Measurements from ENCODE around the gene DNMBP. TPM values are rescaled to one million over a fixed set of nuclear protein-coding genes. Genes with fewer than 3 reads are reported as not detected.

Gene DNMBP
- total and polyA plus RNA-seq, 2 experiments from 2014 or later = 13.4 to 31.2 TPM

DNA sequence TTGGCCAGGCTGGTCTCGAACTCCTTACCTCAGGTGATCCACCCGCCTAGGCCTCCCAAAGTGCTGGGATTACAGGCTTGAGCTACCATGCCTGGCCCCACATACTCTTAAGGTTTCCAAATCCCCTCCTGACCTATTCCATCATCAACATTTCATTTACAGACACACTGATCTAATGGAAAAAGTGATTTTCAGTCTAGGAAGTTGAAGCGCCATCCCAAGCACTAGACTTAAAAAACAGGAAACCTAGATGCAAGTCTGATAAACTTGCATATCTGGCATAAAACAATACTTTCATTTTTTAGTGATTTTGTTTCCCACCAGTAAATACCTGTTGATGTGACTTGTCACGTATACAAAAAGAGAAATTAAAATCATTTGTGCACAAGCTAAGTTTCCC lies 44.0 kb downstream of the DNMBP start:
- no peaks in the 10 kb centered on the region for H3K9me2 ChIP-seq (ENCODE audit: insufficient read depth)
- Mint-ChIP-seq H3K9me3 (no peaks in the 10 kb centered on the region; the same call in 2 of the 3 replicates), H3K4me3 (no peak overlapping the region), H3K36me3 (ENCODE audit: low read depth) (peaks cover 6% of the 10 kb centered on the region), H3K4me1 (no peaks in the 10 kb centered on the region), H3K27ac (no peak overlapping the region), H3K27me3 (ENCODE audit: insufficient read depth, low read depth, poor library complexity) (no peaks in the 10 kb centered on the region)
- no peak for DNase-seq (ENCODE audit: low spot score)
- no peak overlapping the region for H3K27ac ChIP-seq (ENCODE audit: low read depth)
- H3K79me2 ChIP-seq (replicated peaks; ENCODE audit: insufficient read depth) = no peaks in the 10 kb centered on the region
- H4K20me1 ChIP-seq (replicated peaks; ENCODE audit: insufficient read depth) = no peaks in the 10 kb centered on the region
- no peak overlapping the region for H3K4me2 ChIP-seq
- no peak overlapping the region for H3K4me3 ChIP-seq
- H3K27me3 ChIP-seq (ENCODE audit: insufficient read depth) = no peaks in the 10 kb centered on the region
- H3F3A ChIP-seq (replicated peaks; ENCODE audit: low read depth) = no peaks in the 10 kb centered on the region
- ATAC-seq = no peak
- no peak overlapping the region for H2AFZ ChIP-seq
- no peaks in the 10 kb centered on the region for H3K4me1 ChIP-seq (ENCODE audit: insufficient read depth)
- TF ChIP-seq JUNB (IDR thresholded peaks at IDR 0.05; ENCODE audit: unreplicated experiment) = no peak
- no peak for TF ChIP-seq POLR2AphosphoS5 (IDR thresholded peaks at IDR 0.05; ENCODE audit: low read depth)
- TF ChIP-seq, protein P1, sequence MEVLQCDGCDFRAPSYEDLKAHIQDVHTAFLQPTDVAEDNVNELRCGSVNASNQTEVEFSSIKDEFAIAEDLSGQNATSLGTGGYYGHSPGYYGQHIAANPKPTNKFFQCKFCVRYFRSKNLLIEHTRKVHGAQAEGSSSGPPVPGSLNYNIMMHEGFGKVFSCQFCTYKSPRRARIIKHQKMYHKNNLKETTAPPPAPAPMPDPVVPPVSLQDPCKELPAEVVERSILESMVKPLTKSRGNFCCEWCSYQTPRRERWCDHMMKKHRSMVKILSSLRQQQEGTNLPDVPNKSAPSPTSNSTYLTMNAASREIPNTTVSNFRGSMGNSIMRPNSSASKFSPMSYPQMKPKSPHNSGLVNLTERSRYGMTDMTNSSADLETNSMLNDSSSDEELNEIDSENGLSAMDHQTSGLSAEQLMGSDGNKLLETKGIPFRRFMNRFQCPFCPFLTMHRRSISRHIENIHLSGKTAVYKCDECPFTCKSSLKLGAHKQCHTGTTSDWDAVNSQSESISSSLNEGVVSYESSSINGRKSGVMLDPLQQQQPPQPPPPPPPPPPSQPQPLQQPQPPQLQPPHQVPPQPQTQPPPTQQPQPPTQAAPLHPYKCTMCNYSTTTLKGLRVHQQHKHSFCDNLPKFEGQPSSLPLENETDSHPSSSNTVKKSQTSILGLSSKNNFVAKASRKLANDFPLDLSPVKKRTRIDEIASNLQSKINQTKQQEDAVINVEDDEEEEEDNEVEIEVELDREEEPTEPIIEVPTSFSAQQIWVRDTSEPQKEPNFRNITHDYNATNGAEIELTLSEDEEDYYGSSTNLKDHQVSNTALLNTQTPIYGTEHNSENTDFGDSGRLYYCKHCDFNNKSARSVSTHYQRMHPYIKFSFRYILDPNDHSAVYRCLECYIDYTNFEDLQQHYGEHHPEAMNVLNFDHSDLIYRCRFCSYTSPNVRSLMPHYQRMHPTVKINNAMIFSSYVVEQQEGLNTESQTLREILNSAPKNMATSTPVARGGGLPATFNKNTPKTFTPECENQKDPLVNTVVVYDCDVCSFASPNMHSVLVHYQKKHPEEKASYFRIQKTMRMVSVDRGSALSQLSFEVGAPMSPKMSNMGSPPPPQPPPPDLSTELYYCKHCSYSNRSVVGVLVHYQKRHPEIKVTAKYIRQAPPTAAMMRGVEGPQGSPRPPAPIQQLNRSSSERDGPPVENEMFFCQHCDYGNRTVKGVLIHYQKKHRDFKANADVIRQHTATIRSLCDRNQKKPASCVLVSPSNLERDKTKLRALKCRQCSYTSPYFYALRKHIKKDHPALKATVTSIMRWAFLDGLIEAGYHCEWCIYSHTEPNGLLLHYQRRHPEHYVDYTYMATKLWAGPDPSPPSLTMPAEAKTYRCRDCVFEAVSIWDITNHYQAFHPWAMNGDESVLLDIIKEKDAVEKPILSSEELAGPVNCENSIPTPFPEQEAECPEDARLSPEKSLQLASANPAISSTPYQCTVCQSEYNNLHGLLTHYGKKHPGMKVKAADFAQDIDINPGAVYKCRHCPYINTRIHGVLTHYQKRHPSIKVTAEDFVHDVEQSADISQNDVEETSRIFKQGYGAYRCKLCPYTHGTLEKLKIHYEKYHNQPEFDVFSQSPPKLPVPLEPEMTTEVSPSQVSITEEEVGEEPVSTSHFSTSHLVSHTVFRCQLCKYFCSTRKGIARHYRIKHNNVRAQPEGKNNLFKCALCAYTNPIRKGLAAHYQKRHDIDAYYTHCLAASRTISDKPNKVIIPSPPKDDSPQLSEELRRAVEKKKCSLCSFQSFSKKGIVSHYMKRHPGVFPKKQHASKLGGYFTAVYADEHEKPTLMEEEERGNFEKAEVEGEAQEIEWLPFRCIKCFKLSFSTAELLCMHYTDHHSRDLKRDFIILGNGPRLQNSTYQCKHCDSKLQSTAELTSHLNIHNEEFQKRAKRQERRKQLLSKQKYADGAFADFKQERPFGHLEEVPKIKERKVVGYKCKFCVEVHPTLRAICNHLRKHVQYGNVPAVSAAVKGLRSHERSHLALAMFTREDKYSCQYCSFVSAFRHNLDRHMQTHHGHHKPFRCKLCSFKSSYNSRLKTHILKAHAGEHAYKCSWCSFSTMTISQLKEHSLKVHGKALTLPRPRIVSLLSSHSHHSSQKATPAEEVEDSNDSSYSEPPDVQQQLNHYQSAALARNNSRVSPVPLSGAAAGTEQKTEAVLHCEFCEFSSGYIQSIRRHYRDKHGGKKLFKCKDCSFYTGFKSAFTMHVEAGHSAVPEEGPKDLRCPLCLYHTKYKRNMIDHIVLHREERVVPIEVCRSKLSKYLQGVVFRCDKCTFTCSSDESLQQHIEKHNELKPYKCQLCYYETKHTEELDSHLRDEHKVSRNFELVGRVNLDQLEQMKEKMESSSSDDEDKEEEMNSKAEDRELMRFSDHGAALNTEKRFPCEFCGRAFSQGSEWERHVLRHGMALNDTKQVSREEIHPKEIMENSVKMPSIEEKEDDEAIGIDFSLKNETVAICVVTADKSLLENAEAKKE (CRISPR knock-in tag; IDR thresholded peaks at IDR 0.05) = no peak
- TF ChIP-seq ZNF114 (CRISPR knock-in tag; IDR thresholded peaks at IDR 0.05) = no peak
- TF ChIP-seq, protein P2, sequence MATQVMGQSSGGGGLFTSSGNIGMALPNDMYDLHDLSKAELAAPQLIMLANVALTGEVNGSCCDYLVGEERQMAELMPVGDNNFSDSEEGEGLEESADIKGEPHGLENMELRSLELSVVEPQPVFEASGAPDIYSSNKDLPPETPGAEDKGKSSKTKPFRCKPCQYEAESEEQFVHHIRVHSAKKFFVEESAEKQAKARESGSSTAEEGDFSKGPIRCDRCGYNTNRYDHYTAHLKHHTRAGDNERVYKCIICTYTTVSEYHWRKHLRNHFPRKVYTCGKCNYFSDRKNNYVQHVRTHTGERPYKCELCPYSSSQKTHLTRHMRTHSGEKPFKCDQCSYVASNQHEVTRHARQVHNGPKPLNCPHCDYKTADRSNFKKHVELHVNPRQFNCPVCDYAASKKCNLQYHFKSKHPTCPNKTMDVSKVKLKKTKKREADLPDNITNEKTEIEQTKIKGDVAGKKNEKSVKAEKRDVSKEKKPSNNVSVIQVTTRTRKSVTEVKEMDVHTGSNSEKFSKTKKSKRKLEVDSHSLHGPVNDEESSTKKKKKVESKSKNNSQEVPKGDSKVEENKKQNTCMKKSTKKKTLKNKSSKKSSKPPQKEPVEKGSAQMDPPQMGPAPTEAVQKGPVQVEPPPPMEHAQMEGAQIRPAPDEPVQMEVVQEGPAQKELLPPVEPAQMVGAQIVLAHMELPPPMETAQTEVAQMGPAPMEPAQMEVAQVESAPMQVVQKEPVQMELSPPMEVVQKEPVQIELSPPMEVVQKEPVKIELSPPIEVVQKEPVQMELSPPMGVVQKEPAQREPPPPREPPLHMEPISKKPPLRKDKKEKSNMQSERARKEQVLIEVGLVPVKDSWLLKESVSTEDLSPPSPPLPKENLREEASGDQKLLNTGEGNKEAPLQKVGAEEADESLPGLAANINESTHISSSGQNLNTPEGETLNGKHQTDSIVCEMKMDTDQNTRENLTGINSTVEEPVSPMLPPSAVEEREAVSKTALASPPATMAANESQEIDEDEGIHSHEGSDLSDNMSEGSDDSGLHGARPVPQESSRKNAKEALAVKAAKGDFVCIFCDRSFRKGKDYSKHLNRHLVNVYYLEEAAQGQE (IDR thresholded peaks at IDR 0.05; ENCODE audit: unreplicated experiment) = no peak
- TF ChIP-seq EZH2phosphoT487 (IDR thresholded peaks at IDR 0.05; ENCODE audit: unreplicated experiment) = no peak
- TF ChIP-seq ZNF331 (CRISPR knock-in tag; IDR thresholded peaks at IDR 0.05; ENCODE audit: low read depth) = no peak
- TF ChIP-seq NANOG (IDR thresholded peaks at IDR 0.05; ENCODE audit: borderline replicate concordance) = no peak
- TF ChIP-seq CREB1 (CRISPR knock-in tag; IDR thresholded peaks at IDR 0.05; ENCODE audit: low read depth) = no peak
- no peak for TF ChIP-seq EZH2 (IDR thresholded peaks at IDR 0.05; ENCODE audit: low read depth, unreplicated experiment)
- TF ChIP-seq, protein P3, sequence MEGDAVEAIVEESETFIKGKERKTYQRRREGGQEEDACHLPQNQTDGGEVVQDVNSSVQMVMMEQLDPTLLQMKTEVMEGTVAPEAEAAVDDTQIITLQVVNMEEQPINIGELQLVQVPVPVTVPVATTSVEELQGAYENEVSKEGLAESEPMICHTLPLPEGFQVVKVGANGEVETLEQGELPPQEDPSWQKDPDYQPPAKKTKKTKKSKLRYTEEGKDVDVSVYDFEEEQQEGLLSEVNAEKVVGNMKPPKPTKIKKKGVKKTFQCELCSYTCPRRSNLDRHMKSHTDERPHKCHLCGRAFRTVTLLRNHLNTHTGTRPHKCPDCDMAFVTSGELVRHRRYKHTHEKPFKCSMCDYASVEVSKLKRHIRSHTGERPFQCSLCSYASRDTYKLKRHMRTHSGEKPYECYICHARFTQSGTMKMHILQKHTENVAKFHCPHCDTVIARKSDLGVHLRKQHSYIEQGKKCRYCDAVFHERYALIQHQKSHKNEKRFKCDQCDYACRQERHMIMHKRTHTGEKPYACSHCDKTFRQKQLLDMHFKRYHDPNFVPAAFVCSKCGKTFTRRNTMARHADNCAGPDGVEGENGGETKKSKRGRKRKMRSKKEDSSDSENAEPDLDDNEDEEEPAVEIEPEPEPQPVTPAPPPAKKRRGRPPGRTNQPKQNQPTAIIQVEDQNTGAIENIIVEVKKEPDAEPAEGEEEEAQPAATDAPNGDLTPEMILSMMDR (conservative IDR thresholded peaks at IDR 0.05; ENCODE audit: low read depth in 2 of 2) = no peak
- no peak for TF ChIP-seq STAT1 (IDR thresholded peaks at IDR 0.05; ENCODE audit: unreplicated experiment)
- TF ChIP-seq, protein P4, sequence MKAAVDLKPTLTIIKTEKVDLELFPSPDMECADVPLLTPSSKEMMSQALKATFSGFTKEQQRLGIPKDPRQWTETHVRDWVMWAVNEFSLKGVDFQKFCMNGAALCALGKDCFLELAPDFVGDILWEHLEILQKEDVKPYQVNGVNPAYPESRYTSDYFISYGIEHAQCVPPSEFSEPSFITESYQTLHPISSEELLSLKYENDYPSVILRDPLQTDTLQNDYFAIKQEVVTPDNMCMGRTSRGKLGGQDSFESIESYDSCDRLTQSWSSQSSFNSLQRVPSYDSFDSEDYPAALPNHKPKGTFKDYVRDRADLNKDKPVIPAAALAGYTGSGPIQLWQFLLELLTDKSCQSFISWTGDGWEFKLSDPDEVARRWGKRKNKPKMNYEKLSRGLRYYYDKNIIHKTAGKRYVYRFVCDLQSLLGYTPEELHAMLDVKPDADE (IDR thresholded peaks at IDR 0.05) = no peak
- H3K36me3 ChIP-seq (ENCODE audit: insufficient read depth) = no peaks in the 10 kb centered on the region; the same call in 1 of the 2 replicates

Data from GM23338 (cell line).